Measurements from ENCODE around the gene STARD5. TPM values are rescaled to one million over a fixed set of nuclear protein-coding genes. Genes with fewer than 3 reads are reported as not detected.

Gene STARD5, protein sequence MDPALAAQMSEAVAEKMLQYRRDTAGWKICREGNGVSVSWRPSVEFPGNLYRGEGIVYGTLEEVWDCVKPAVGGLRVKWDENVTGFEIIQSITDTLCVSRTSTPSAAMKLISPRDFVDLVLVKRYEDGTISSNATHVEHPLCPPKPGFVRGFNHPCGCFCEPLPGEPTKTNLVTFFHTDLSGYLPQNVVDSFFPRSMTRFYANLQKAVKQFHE
- 2.3 and 2.4 TPM in 2 replicates for total RNA-seq (2021)
- long read RNA-seq, full-length matches to known transcripts, result 6 of 6 reads
- long read RNA-seq, partial matches to known transcripts, result 0 of 6 reads
- long read RNA-seq, other reads (novel, unspliced or antisense), result 0 of 6 reads

DNA sequence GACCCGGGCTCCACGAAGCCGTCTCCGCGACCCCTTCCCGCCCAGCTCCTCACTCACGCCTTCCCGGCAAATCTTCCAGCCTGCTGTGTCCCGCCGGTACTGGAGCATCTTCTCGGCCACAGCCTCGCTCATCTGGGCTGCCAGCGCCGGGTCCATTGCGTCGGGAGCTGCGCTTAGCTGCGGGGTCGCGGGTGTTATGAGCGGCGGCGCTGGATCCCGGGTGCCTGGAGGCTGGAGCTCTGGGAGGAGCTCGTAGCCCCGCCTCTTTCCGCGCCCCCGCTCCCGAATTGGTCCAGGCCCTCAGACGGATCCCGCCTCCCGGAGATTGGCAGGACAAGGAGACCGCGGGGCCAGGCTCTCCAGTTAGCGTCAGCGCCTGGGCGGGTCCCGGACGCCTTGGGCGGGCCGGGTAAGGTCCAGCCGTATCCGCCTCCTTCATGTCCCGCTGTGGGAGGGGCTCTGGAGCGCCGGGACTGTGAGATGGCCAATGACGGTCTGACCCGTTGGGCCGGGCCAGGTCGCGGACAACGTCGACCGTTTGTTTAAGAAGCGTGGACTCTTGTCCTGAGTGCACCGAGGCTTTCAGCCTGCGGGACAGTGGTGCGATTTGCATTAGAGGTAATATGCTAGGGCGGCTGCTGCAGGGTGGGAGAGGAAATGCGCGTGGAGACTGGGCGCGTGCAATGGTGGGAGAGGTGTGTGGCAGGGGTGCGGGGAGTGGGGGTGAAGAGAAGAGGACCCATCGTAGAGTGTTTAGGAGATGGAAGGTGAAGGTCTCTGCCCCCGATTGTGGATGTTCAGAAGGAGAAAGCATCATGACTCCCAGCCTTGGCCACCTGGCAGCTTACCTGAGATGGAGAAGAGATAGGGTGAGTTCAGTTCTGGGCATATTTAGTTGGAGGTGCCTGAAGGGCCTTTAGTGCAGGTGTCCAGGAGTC, at the start of gene STARD5:
STARD5 (minus strand) TSS at position 198 of the 938 bp plus-strand sequence; CDS start at position 156, 42 bp downstream.
- Histone ChIP-seq H3K27ac (ENCODE audit: insufficient read length, low read depth, low read length) (no peak within 1 kb of the TSS), H3K9ac (ENCODE audit: extremely low read depth, insufficient read length, low read length) (peak within 1 kb of the TSS; percentile 84)
- H3K4me3 Mint-ChIP-seq, result peak within 1 kb of the TSS; percentile 97 to 98

More for the DNA sequence above, at the start of gene STARD5:
- H3K18ac ChIP-seq (ENCODE audit: insufficient read length, low read depth, low read length), result peak within 1 kb of the TSS; percentile 96
- H2BK20ac ChIP-seq (ENCODE audit: low read depth, low read length, poor library complexity, severe bottlenecking), result no peak within 1 kb of the TSS
- peak within 1 kb of the TSS; percentile 81 for H3K4me2 ChIP-seq (ENCODE audit: insufficient read depth, insufficient read length, low read length)
- no peak within 1 kb of the TSS for H2BK5ac ChIP-seq (ENCODE audit: insufficient read length, low read length)
- no peak within 1 kb of the TSS for H3K23ac ChIP-seq (ENCODE audit: insufficient read length, low read depth, low read length)
- no peak within 1 kb of the TSS for H4K91ac ChIP-seq (ENCODE audit: insufficient read length, low read depth, low read length)
- Mint-ChIP-seq H3K27ac (peak within 1 kb of the TSS in 1 of 3 experiments; percentile 98; a peak in 3 of 7 replicates), H3K36me3 (ENCODE audit: insufficient read depth in 1 of 3, low read depth in 3 of 3) (peaks cover 0 to 4% (median 1%) of the 10 kb centered on the region in 3 experiments; a peak in 5 of 7 replicates), H3K4me1 (peaks cover 12 to 13% of the 10 kb centered on the region in 2 experiments), H3K9me3 (no peaks in the 10 kb centered on the region), H3K27me3 (ENCODE audit: low read depth) (peaks cover 9% of the 10 kb centered on the region)
- H2AK5ac ChIP-seq (ENCODE audit: insufficient read length, low read length), result no peak within 1 kb of the TSS
- no peak within 1 kb of the TSS for H4K5ac ChIP-seq (ENCODE audit: insufficient read length, low read depth, low read length)
- no peaks in the 10 kb centered on the region for H3K4me1 ChIP-seq (ENCODE audit: insufficient read depth, low read length)
- H3K79me1 ChIP-seq (ENCODE audit: insufficient read depth, low read depth, low read length, poor library complexity, severe bottlenecking), result no peaks in the 10 kb centered on the region
- no peaks in the 10 kb centered on the region for H4K20me1 ChIP-seq (ENCODE audit: control insufficient read depth, insufficient read depth, insufficient read length)
- peak; percentile 99 for DNase-seq
- no peak within 1 kb of the TSS for H2BK15ac ChIP-seq (ENCODE audit: low read depth, low read length)
- peaks cover 3% of the 10 kb centered on the region for H3K23me2 ChIP-seq (ENCODE audit: insufficient read length, low read depth, low read length, poor library complexity, severe bottlenecking)
- no peaks in the 10 kb centered on the region for H3K9me3 ChIP-seq (ENCODE audit: control insufficient read depth, low read depth, low read length)
- H2AFZ ChIP-seq (ENCODE audit: low read length), result peak within 1 kb of the TSS; percentile 40
- H3K27me3 ChIP-seq (ENCODE audit: insufficient read depth, low read length), result no peaks in the 10 kb centered on the region
- no peak within 1 kb of the TSS for H2BK120ac ChIP-seq (ENCODE audit: low read depth, low read length, poor library complexity, severe bottlenecking)
- H3K79me2 ChIP-seq (ENCODE audit: insufficient read depth, low read length), result no peaks in the 10 kb centered on the region
- H3K14ac ChIP-seq (ENCODE audit: insufficient read depth, low read length), result peak within 1 kb of the TSS; percentile 97
- TF ChIP-seq CTCF (conservative IDR thresholded peaks at IDR 0.05), result no peak
- WGBS (ENCODE audit: extremely low coverage, insufficient read length, low lambda C conversion rate), result no CpG with 5 or more reads among the region's 67 CpGs
- no peak within 1 kb of the TSS for H3K4ac ChIP-seq (ENCODE audit: low read depth, low read length)
- H4K8ac ChIP-seq (replicated peaks; ENCODE audit: insufficient read length, low read depth, low read length), result no peak within 1 kb of the TSS
- no peak within 1 kb of the TSS for H3T11ph ChIP-seq (ENCODE audit: low read length)
- no peak within 1 kb of the TSS for H3K56ac ChIP-seq (ENCODE audit: insufficient read length, low read depth, low read length)
- no peak within 1 kb of the TSS for H2BK12ac ChIP-seq (ENCODE audit: insufficient read length, low read depth, low read length)
